NCI-H82 (cell line): ENCODE data around the gene PEBP1.

ENCODE experiments used
- DNase-seq: peaks from one replicate; lab custom pipeline; 2025; lab: John Stamatoyannopoulos, UW

The PEBP1 gene

GRCh38 chr12:118136559-118137003 lies 657 bp downstream of the PEBP1 start:
- DNase-seq = peak; percentile 46

GRCh38 chr12:118137148-118137678 lies 1.3 kb downstream of the PEBP1 start:
- DNase-seq = no peak

DNA sequence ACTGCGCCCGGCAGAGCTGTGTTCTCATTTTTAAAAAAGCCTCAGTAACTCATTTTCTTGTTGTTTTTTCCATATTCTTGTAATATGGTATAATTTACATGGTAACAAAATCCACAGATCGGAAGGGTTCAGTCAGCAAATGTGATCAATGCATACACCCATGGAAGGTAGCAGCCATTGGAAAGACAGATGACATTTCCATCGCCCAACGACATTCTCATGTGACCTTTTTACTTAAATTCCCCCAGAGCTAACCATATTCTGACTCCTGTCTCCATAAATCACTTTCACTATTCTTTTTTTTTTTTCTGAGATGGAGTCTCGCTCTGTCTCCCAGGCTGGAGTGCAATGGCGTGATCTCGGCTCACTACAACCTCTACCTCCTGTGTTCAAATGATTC lies 4.9 kb downstream of the PEBP1 start:
- DNase-seq = no peak

- DNase-seq = no peak
These were observed 8.6 kb downstream of the PEBP1 start for GRCh38 chr12:118144499-118144898.

- DNase-seq = no peak
These were observed 9.3 kb downstream of the PEBP1 start for GRCh38 chr12:118145113-118145797.

- DNase-seq = no peak
These were observed 9.9 kb downstream of the PEBP1 start for GRCh38 chr12:118145798-118146156.

GRCh38 chr12:118148287-118148686 lies 12.4 kb downstream of the PEBP1 start:
- no peak for DNase-seq

GRCh38 chr12:118150625-118151024 lies 14.7 kb downstream of the PEBP1 start:
- DNase-seq = no peak

- DNase-seq = no peak
These were observed 15.8 kb downstream of the PEBP1 start for GRCh38 chr12:118151755-118152154.

DNA sequence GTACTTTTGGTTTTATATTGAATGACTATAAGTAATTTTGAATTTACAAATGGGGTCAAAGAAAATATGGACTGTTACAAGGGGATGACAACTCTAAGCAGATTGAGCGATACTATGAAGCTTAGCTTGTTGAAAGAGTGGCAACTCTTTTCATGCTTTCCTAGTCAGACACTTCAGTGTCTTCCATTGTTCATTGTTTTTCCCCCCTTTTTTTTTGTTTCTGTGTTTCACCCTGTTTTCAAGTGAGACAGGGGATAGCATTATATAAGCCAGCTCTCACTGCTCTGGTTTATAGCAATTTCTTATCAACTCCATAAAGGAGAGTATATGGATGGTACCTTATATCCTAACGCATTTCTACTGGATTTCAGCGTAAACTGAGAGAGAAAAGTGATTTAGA lies 24.6 kb downstream of the PEBP1 start:
- no peak for DNase-seq

DNA sequence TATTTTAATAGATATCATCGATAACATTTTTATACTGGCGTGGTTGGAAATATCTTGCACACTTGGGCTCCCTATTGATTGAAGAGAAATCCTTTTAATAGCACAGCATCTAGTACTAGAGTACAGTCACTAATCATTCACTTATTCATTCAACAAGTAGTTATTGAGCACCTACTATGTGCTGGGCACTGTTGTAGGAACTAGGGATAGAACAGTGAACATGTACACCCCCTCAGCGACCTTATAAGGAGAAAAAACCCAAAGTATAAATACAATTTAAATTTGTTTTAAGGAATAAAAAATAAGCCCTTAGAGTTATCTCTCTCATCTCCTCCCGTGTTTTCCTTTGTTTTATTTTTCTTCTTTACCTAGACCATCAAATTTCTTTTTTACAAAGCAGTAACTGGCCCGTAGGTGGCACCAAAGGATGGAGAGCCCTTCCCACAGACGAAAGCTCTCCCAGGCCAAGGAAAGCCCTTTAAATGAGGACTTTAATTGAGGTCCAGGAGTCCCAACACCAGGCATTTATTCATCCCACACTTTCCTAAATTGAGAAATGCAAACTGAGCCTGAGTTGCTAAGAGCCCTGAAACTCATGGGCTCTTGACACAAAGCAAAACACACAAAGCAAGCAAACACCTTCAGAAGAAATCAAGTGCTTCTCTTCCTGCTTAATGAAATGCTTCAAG lies 29.0 kb downstream of the PEBP1 start:
- peak; percentile 56 for DNase-seq

- DNase-seq = no peak
These were observed 31.0 kb downstream of the PEBP1 start for GRCh38 chr12:118166946-118167345.

DNA sequence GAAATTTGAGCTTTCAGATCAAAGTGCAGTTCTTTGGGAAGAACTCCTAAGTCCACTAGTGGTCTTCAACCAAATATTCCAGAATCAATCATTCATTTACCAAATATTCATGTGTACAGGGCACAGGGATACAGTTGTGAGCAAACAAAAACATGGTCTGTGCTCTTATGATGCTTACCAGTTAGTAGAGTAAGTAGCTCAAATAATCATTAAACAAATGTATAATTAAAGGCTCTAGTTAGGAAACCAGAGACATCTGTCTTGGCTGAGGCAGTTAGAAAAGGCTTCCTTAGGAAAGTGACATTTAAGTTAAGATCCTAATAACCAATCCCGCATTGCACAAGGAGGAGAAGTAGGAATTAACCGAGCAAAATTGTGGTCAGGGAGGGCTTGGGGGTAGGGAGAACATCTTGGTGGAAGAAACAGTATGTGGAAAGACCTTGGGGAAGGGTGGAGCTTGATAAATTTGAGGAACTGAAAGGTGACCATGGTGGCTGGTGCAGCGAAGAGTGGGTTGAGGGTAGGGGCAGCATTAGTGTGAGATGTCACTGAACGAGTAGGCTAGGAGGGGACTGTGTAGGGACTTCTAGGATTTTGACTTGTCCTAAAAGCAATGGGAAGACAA lies 40.0 kb downstream of the PEBP1 start:
- no peak for DNase-seq

DNA sequence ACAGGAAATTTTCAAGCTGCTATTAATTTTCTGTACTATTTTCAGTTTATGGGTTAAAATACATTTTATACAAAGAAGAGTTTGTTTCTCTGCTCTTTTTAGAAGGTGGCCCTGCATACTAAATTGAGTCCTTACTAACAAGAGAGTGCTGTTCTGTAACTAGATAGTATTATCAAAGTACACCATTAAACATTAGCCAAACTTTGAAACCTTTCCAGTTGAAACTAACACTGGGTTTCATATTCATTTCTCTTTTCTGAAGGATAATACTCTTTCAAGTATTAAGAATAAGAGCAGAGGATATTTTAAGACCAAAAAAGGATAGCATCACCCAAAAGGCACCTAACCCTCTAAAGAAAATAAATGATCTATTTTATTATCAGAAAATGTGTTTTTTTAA lies 47.2 kb downstream of the PEBP1 start:
- no peak for DNase-seq

GRCh38 chr12:118183711-118184110 lies 47.8 kb downstream of the PEBP1 start:
- no peak for DNase-seq

DNA sequence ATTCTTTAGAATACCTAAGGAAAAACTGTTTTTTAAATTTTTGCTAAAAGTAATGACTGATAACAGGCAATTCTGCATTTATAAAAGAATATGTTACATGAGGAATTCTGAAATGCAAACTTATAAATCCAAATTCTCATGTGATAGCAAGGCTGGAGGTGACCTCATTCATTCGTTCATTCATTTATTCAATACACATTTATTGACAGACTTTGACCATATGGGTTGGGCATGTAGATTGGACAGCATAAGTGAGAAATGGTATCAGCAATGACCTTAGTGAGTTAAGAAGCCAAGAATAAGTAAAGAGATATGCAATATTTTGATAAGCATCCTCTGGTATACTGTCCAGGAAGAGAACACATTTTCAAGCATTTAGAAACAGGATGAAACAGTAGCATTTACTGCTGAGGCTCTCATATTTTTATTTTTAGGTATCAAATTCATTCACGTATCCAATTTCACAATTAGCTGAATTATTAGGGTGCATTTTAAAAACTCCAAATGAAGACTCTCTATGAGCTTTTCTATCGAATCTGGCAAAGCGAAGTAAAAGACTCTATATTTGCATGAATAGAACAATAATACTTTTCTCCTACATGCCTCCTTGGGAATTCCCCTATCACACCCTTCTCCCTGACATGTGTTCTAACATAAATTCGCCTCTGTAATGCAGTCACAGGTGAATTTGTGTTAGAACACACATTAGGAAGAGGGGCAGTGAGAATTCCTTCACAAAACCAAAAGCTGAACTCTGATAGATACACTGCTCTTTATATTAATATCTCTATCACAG lies 49.9 kb downstream of the PEBP1 start:
- no peak for DNase-seq

DNA sequence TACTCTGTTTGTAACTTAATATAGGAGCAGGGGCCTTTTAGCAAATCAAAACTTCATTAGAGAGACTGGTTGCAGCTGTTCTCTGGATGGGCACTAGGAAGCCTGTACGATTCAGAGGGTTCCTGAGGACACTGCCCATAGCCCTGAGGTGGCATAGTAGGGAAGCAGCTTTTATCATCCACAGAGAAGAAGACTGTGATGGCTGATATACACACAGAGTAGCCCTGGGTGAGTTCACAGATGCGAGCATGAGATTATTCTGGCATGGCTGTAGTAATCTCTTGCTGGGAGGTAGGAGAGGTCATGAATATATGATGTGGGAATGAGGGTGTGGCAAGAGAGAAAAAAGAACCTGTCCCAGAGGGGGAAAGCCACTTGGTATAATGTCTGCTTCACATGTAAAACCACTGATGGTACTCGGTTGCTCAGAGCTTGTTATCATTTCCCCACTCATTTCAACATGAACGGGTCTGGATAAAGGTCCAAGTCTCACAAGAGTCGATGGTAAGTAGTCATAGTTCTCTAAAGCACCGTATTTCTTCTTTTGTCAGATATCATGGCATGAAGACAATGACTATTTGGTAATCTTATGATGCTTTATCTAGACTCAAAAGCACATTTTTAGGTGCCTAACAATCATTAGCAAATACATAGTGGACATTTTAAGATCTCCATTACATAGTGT lies 52.0 kb downstream of the PEBP1 start:
- DNase-seq = peak; percentile 64

DNA sequence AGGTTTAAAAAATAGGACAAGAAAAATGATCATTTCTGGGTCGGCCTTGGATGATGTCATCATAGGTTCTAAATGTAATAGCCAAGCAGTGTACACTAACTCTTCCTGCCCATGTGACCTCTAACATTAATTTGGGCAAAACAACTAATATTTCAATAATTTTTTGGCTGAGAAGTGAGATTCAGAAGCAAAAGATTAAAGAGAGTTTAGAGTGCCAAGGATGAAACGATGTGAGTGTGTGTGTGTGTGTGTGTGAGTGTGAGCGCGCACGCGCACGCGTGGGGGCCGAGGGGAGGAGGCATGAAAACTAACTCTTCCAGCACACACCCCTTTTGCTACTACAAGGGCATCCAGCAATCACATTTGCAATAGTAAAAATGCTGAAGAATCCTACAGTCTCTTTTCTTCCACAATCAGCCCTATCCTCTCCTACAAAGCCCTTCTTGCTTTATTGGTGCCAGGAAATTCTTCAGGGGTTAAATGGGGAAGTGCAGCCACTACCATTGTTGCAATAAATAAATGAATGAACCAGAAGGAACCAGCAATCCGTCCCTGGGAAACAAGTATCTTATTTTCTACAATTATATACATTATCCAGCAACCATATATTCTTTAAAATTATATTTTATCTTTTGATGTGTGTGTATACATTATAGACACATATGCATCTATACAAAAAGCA lies 52.9 kb downstream of the PEBP1 start:
- DNase-seq = peak; percentile 58

DNA sequence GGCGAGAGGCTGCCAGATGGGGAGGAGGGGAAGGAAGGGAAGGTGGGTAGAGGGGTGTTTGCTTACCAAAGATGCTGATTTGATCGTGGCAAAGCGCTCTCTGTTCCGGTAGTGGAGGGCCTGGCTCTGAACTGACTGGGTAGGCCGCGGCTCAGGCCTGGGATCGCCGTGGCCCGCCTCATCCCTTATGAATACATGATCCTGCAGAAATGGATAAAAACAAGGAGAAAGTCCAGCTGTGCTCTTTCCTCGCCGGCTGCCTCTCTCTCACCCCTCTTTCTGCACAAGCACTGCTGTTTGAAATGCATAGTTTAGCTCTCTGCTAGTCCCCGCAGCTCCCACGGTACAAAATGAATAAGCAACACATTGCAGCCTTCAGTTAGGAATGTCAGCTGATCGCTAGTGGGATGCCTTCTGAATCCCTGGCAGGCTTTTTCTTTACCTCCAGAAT lies 53.8 kb downstream of the PEBP1 start:
- peak; percentile 94 for DNase-seq

- DNase-seq = peak; percentile 49
These were observed 54.3 kb downstream of the PEBP1 start for GRCh38 chr12:118190266-118190665.

DNA sequence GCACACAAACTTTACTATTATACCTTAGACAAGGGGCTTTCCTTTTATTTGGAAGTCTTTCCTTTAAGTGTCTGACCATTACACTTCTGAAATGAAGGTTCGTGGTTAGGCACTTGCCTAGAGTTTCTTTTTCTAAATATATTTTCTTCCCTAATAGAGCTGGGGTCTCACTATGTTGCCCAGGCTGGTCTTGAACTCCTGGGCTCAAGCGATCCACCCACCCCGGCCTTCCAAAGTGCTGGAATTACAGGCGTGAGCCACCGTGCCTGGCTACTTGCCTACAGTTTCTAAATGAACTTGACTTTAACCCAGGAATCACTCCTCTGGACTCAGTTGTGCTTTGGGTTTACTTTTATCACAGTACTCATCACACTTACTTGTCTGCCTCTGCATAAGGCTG lies 57.6 kb downstream of the PEBP1 start:
- DNase-seq = no peak
